Caki2 (cell line): Measurements from ENCODE around the gene SCG3. TPM values are rescaled to one million over a fixed set of nuclear protein-coding genes. Genes with fewer than 3 reads are reported as not detected.

Source experiments
- DNase-seq: peaks from one replicate; pipeline ENCODE4 v3.0.0-alpha.2; 2015; ENCODE audit warnings: low read depth
- in situ Hi-C: cut with HindIII; loops from 2 replicates; pipeline ENCODE4 v1.10.0; 2016; ENCODE audit warnings: low sequenced_read_pairs, low pct_unique_long_range_greater_than_20kb, mixed read lengths
- total RNA-seq: library from RNA; depleted of rRNA; stranded (reverse); fragments of >200 nt; shearing (Covaris generic); gene quantifications from 2 replicates; pipeline ENCODE4 v1.2.3, GENCODE V29; 2014; ENCODE audit warnings: low replicate concordance

The SCG3 gene
- total RNA-seq, 1 experiment from 2014 or later = not detected

GRCh38 chr15:51672913-51673857 is 8.1 kb upstream of the SCG3 start:
- in situ Hi-C loops = no loop called here
- DNase-seq = no peak

- in situ Hi-C loops = no loop called here
- no peak for DNase-seq
These were observed 6.1 kb upstream of the SCG3 start for GRCh38 chr15:51675234-51675633.

GRCh38 chr15:51677021-51677420 is 4.3 kb upstream of the SCG3 start:
- in situ Hi-C loops = no loop called here
- no peak for DNase-seq

- DNase-seq = no peak
- in situ Hi-C loops = no loop called here
These were observed 3.9 kb upstream of the SCG3 start for GRCh38 chr15:51677452-51677851.

GRCh38 chr15:51678096-51678495 is 3.2 kb upstream of the SCG3 start:
- DNase-seq = no peak
- in situ Hi-C loops = no loop called here

- in situ Hi-C loops = no loop called here
- no peak for DNase-seq
These were observed 982 bp upstream of the SCG3 start for GRCh38 chr15:51680321-51680720.

GRCh38 chr15:51687565-51687964 is 6.3 kb downstream of the SCG3 start:
- in situ Hi-C loops = no loop called here

GRCh38 chr15:51688863-51689262 is 7.6 kb downstream of the SCG3 start:
- DNase-seq = no peak
- in situ Hi-C loops = no loop called here

More at GRCh38 chr15:51687565-51687964, 6.3 kb downstream of the SCG3 start:
- no peak for DNase-seq

- DNase-seq = no peak
- in situ Hi-C loops = no loop called here
These were observed 10.9 kb downstream of the SCG3 start for GRCh38 chr15:51692154-51692553.

GRCh38 chr15:51696566-51696965 is 15.3 kb downstream of the SCG3 start:
- in situ Hi-C loops = no loop called here
- no peak for DNase-seq

GRCh38 chr15:51697163-51697562 is 15.9 kb downstream of the SCG3 start:
- no peak for DNase-seq
- in situ Hi-C loops = no loop called here

- in situ Hi-C loops = no loop called here
- DNase-seq = no peak
These were observed 18.1 kb downstream of the SCG3 start for GRCh38 chr15:51699373-51699772.

- in situ Hi-C loops = no loop called here
- no peak for DNase-seq
These were observed 21.4 kb downstream of the SCG3 start for GRCh38 chr15:51702710-51703109.

- DNase-seq = no peak
- in situ Hi-C loops = no loop called here
These were observed 25.0 kb downstream of the SCG3 start for GRCh38 chr15:51706291-51706690.

GRCh38 chr15:51706926-51707608 is 25.8 kb downstream of the SCG3 start:
- in situ Hi-C loops = no loop called here
- DNase-seq = no peak

GRCh38 chr15:51708013-51708412 is 26.7 kb downstream of the SCG3 start:
- in situ Hi-C loops = no loop called here
- no peak for DNase-seq

GRCh38 chr15:51709031-51709430 is 27.7 kb downstream of the SCG3 start:
- DNase-seq = no peak
- in situ Hi-C loops = no loop called here

- in situ Hi-C loops = no loop called here
These were observed 32.9 kb downstream of the SCG3 start for GRCh38 chr15:51714162-51714561.

GRCh38 chr15:51714911-51715310 is 33.6 kb downstream of the SCG3 start:
- no peak for DNase-seq
- in situ Hi-C loops = no loop called here

More at GRCh38 chr15:51714162-51714561, 32.9 kb downstream of the SCG3 start:
- no peak for DNase-seq
